ENCODE measurements around the gene CEACAM1. TPM values are rescaled to one million over a fixed set of nuclear protein-coding genes. Genes with fewer than 3 reads are reported as not detected.

The CEACAM1 gene
- total and polyA plus RNA-seq, 2 of the 13 experiments (the other 11 are each of a cell fraction or from before 2014, with no cell fraction given), result 13.5 to 332 TPM

- TF ChIP-seq ZNF331 (CRISPR knock-in tag; IDR thresholded peaks at IDR 0.05) (0 out of 2 replicates have a peak, but pooled peaks have one; percentile 8), ZMYM3 (CRISPR knock-in tag; IDR thresholded peaks at IDR 0.05) (no peak), CCDC6 (CRISPR knock-in tag; IDR thresholded peaks at IDR 0.05) (no peak; the same call in 1 of the 2 replicates), SIN3B (IDR thresholded peaks at IDR 0.05; ENCODE audit: low read length) (no peak), ZNF543 (CRISPR knock-in tag; IDR thresholded peaks at IDR 0.05) (0 out of 2 replicates have a peak, but pooled peaks have one; percentile 2), NFYB (CRISPR knock-in tag; IDR thresholded peaks at IDR 0.05) (no peak), GTF2F1 (IDR thresholded peaks at IDR 0.05; ENCODE audit: low read length) (no peak), MEIS1 (CRISPR knock-in tag; IDR thresholded peaks at IDR 0.05; ENCODE audit: borderline replicate concordance) (0 out of 2 replicates have a peak, but pooled peaks have one; percentile 39), ZNF124 (CRISPR knock-in tag; IDR thresholded peaks at IDR 0.05) (0 out of 2 replicates have a peak, but pooled peaks have one; percentile 4), PATZ1 (CRISPR knock-in tag; IDR thresholded peaks at IDR 0.05) (peak; percentile 12; the same call in 1 of the 2 replicates)
Measured at GRCh38 chr19:42498169-42498757, 30.0 kb downstream of the CEACAM1 start (continued).

GRCh38 chr19:42497492-42498168 is 30.7 kb downstream of the CEACAM1 start:
- CTCF ChIA-PET (ENCODE audit: low intra/inter-chr PET ratio, low total read pairs), result interaction anchor here (1.0 kb wide), 2 partner anchors 32 to 47 kb away, joined by 4 read pairs; no protein-coding TSS in a partner anchor
- DNase-seq (ENCODE audit: low spot score) (peak; percentile 98), FAIRE-seq (peak; percentile 96), ATAC-seq (peak; percentile 99)
- Histone ChIP-seq H3K79me2 (ENCODE audit: insufficient read depth, low read length) (no peaks in the 10 kb centered on the region), H3K9me3 (ENCODE audit: low read length) (no peaks in the 10 kb centered on the region), H3K4me1 (ENCODE audit: insufficient read depth, low read length) (peaks cover 81% of the 10 kb centered on the region), H3K9ac (ENCODE audit: insufficient read depth, low read depth, low read length) (peak overlapping the region; percentile 67), H3K4me3 (replicated peaks in 1 of 3; ENCODE audit: insufficient read depth in 1 of 3, low read depth in 2 of 3, low read length in 3 of 3) (peak overlapping the region in 2 of 3 experiments; percentile 36 to 44; a peak in 3 of 6 replicates), H3K27me3 (ENCODE audit: control insufficient read depth in 1 of 2, insufficient read depth in 2 of 2, low read length in 2 of 2) (no peaks in the 10 kb centered on the region), H3K36me3 (replicated peaks in 1 of 2; ENCODE audit: control insufficient read depth in 1 of 2, insufficient read depth in 2 of 2, low read length in 2 of 2) (no peaks in the 10 kb centered on the region), H3K4me2 (ENCODE audit: low read depth, low read length) (peak overlapping the region; percentile 73), H4K20me1 (ENCODE audit: insufficient read depth, low read length) (no peaks in the 10 kb centered on the region), H2AFZ (ENCODE audit: low read length) (no peak overlapping the region), H3K27ac (ENCODE audit: extremely low read length, insufficient read depth, low read length) (peak overlapping the region; percentile 93)
- in situ Hi-C loops (cut with HindIII; ENCODE audit: extremely low pct_ligation_motif_present, low pct_unique_long_range_greater_than_20kb), result no loop called here
- POLR2A ChIA-PET, result interaction anchor here (1.0 to 4.0 kb wide), 21 partner anchors 10 to 59 kb away, joined by 3 to 90 read pairs (median 9); partner anchors contain the start of gene CEACAM1
- intact Hi-C loops (cut with micrococcal nuclease; ENCODE audit: unreplicated experiment), result loop anchor here (1.0 to 5.0 kb wide), 2 partner anchors 9 to 35 kb away; no protein-coding TSS in a partner anchor
- BruUV-seq (replicated peaks), result TSS peak; percentile 95
- 0% methylated on average over 3 of the region's 3 CpGs for WGBS (ENCODE audit: low lambda C conversion rate)
- TF ChIP-seq NBN (conservative IDR thresholded peaks at IDR 0.05) (no peak), YEATS2 (CRISPR knock-in tag; IDR thresholded peaks at IDR 0.05; ENCODE audit: borderline replicate concordance) (peak; percentile 26; the same call in 1 of the 2 replicates), THAP9 (CRISPR knock-in tag; IDR thresholded peaks at IDR 0.05; ENCODE audit: borderline replicate concordance) (no peak), IRF2 (CRISPR knock-in tag; IDR thresholded peaks at IDR 0.05) (peak; percentile 75), NCOA2 (CRISPR knock-in tag; IDR thresholded peaks at IDR 0.05) (peak; percentile 94), ZBTB7A (CRISPR knock-in tag; IDR thresholded peaks at IDR 0.05) (no peak; the same call in 1 of the 2 replicates), ZNF292 (CRISPR knock-in tag; IDR thresholded peaks at IDR 0.05; ENCODE audit: borderline replicate concordance, low read depth) (no peak), HHEX (CRISPR knock-in tag; IDR thresholded peaks at IDR 0.05) (peak; percentile 52; the same call in 1 of the 2 replicates)

Measured in HepG2 (cell line).